ENCODE data around the gene PACRG.
"Not testable (repeated sequence)": the region's sequence is repeated elsewhere in the genome, so short reads cannot be mapped to it uniquely, and the experiment has no call there.

The PACRG gene

DNA sequence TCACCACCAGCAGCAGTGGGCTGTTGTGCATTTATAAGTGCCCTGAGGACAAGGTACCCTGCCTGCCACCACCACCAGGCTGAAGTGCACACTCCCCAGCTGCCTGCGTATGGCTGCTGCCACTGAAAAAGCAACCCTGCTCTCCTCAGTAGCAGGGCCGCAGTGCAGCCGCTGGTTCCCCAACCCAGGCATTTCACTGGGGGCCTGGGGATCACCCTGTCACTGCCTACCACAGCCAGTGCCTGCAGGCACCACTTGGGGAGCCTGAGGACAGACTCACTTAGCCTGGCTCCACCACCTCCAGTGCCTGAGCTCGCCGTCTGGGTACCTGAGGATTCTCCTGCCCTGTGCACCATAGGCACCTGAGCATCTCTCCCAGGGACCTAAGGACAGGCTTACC lies 215.6 kb downstream of the PACRG start:
- DNase-seq (ENCODE audit: low spot score), result no peak

DNA sequence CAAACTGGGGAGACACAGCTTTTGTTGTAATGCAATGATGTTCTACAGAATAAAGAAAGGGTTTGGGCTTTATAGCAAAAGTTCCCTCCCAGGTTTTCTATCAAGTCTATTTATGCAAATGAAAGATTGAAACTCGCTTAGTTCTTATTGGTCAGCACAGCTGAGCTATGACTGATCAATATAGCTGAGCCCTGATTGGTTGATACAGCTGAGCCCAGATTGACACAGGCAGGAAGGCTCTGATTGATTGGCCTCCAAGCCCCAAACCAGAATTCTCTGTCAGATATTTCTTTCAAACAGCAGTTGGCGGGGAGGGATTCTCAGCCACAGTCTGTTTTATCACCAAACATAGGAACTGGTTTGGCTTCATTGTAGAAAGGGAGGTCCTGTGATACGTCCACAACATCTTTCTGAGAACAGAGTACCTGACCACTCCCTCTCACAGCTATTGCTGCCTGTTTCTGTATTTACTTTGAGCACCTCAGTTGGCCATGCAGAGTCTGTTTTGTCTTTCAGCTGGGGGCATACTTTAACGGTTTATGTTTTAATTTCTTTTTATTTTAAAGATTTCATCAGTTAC lies 223.5 kb downstream of the PACRG start:
- DNase-seq (ENCODE audit: low spot score), result no peak

GRCh38 chr6:162952423-162952822 lies 224.6 kb downstream of the PACRG start:
- DNase-seq (ENCODE audit: low spot score), result no peak

DNA sequence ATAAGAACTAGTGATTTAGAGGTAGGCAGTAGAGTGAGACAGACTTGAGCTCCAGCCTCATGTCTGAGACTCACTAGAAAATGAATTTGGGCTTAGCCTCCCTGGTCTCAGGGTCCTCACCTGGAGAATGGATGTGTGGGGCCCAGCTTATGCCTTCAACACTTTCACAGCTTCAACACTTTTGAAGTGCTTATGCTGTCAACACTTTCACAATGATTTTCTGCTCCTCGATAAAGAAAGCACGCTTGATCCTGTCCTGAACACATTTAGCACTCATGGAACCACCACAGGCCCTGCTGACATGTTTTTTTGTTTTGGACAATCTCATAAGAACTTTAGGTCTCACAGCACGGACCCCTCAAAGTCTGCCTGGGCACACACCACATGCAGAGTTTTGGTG lies 229.3 kb downstream of the PACRG start:
- no peak for DNase-seq (ENCODE audit: low spot score)

DNA sequence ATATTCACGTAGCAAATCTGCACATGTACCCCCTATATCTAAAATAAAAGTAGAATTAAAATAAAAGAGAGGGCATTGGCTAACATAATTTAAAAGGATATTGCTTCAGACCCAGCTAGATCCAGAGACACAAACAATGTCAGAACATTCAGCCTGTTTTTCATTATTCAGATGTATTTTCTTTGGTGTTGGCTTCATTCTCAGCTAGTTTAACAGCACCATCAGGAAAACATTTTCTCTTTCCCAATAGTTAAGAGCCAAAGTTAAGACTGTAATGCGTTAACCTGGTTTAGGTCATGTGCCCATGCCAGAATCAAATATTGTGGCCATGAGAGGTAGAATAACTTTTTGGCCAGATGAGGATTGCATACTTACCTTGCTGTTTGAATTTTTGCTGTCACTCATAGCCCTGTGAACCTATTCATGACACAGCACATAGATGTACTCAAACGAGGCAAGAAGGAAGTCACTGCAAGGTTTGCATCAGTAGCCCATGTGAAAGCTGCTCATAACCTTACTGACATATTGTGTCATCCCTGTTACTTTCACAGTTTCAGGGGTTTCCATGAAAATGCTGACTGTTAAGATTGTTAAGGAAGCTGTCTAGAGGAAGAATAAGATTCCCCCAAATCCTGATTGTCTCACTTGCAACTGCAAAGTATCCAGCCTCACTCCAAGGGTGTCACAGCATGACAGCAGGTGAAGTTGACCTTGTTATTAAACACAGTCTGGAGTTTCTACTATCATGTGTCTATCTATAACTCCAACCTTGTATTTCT lies 233.1 kb downstream of the PACRG start:
- DNase-seq (ENCODE audit: low spot score), result no peak

- DNase-seq (ENCODE audit: low spot score), result no peak
These were observed 234.3 kb downstream of the PACRG start for GRCh38 chr6:162962093-162962492.

DNA sequence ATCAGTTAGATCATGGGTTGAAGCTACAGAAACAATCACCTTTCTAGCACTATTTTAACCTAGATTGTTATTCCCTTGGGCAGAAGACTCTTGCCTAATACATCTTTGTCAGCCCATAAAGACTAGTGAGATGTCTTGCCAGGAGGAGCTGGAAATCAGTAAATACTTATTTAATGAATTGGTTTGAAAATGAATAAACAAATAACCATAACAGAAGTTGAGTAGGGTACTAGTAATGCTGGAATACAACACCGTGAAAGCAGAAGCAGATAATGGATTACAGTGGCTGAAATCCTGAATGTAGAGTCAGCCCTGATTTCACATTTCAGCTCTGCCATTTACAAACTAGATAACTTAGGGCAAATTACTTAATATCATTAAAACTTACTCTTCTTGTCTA lies 236.1 kb downstream of the PACRG start:
- DNase-seq (ENCODE audit: low spot score), result no peak

DNA sequence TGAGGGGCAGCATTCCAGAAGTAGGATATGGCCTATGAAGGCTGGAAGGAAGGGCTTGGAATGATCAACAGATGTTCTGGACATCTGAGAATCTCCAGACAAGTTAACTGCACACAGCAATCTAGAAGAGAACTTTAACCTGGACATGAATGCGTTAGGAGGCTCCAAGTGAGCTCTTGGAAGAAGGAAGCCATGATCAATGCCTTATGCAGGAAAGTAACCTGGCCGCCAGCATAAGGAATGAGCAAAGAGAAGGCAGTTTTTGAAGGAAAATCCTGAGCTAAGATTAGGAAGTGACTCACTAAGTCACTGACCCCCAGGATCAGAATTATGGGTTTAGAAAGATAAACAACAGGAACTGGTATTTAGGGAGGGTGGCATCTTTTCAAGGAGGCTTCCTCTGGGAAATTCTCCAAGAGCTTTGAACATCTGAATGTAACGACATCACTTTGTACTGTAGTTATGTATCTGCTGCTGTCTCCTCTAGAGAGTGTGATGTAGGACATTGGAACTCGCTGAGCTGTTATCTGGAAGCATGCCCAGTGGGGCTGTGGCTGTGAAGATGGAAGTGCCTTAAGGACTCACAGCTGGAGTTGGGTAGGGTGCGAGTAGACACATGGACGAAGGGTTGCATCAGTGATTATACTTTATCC lies 236.8 kb downstream of the PACRG start:
- no peak for DNase-seq (ENCODE audit: low spot score)

GRCh38 chr6:162965366-162965765 lies 237.6 kb downstream of the PACRG start:
- no peak for DNase-seq (ENCODE audit: low spot score)

- no peak for DNase-seq (ENCODE audit: low spot score)
These were observed 242.5 kb downstream of the PACRG start for GRCh38 chr6:162970246-162970645.

DNA sequence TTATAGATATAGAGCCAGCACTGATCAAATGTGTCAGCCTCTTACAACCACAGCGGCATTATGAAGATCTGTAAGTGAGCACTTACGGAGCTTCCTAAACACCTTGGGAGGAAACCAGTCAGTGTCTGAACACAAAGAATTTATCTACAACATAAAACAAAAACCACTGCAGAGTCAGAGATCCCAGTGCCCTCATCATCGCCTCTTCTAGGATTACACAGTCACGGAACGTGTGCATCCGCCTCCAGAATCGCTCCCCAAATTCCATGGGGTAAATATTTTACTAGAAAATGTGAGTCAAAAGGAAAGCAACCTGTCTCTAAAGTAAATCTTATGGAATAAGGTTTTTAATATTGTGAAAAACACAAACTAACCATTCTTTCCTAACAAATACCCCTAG lies 243.6 kb downstream of the PACRG start:
- DNase-seq (ENCODE audit: low spot score), result no peak

GRCh38 chr6:162973151-162973872 lies 245.5 kb downstream of the PACRG start:
- no peak for DNase-seq (ENCODE audit: low spot score)

GRCh38 chr6:162973980-162974379 lies 246.2 kb downstream of the PACRG start:
- no peak for DNase-seq (ENCODE audit: low spot score)

GRCh38 chr6:162974685-162975084 lies 246.9 kb downstream of the PACRG start:
- no peak for DNase-seq (ENCODE audit: low spot score)

DNA sequence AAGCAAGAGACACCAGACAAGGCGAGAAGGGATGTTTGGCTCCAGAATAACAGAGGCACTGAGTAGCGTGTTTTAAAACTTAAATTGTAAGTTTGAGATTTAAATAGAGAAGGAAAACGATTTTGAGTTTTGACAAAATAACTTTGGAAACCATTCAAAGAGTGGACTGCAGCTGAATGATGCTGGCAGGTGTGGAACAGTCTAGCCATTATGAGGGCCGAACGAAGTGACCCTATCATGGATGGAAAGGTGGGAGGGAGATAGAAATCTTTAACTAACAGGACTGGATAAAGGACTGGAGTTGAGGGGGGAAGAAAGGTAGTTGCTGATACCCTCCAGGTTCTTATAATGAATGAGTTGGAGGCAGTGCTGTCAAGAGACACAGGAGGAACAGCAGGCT lies 248.4 kb downstream of the PACRG start:
- no peak for DNase-seq (ENCODE audit: low spot score)

GRCh38 chr6:162983234-162983633 lies 255.5 kb downstream of the PACRG start:
- DNase-seq (ENCODE audit: low spot score), result not testable (repeated sequence)

DNA sequence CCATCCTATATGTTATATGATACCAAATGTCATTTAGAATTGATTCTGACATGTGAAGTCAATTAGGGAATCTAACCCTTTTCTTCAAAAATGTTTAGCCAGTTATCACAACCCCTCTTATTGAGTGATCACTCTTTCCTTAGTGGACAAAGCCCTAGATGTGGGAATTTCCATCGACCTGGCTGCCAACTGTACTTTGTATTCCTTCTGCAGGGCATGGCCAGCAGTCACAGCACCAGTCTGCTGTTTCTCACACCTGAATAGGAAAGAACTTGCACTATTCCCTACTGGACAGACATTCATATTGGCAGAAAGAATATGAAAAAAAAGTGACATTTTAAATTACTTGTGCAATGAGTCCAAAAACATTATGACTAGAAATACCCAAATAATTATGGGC lies 271.0 kb downstream of the PACRG start:
- no peak for DNase-seq (ENCODE audit: low spot score)

GRCh38 chr6:162999575-163000285 lies 272.0 kb downstream of the PACRG start:
- no peak for DNase-seq (ENCODE audit: low spot score)

GRCh38 chr6:163001330-163001729 lies 273.6 kb downstream of the PACRG start:
- DNase-seq (ENCODE audit: low spot score), result no peak

GRCh38 chr6:163008186-163008585 lies 280.4 kb downstream of the PACRG start:
- DNase-seq (ENCODE audit: low spot score), result no peak

DNA sequence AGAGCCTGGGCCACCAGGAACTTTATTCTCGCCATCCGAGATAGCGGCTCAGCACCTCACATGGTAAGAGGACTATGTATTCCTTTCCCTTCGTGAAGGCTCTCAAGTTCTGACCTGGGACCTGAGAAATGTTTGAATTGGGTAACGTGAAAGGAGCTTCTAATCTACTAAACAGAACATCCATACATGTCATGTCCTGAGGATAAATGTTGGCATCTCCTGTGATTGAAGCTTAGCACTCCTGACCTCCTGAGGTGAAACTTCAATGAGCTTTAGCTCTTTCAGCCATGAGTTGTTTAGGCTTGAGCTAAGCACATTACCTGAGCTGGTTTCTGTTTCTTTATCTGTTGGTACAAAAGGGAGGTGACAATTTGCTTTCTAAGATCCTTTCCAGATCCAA lies 280.9 kb downstream of the PACRG start:
- DNase-seq (ENCODE audit: low spot score), result no peak

GRCh38 chr6:163010145-163010544 lies 282.4 kb downstream of the PACRG start:
- no peak for DNase-seq (ENCODE audit: low spot score)

Measured in ecto neural progenitor cell (in vitro differentiated cells).